ENCODE results near the gene TXNL1.

Gene TXNL1

GRCh38 chr18:56565551-56566345, 72.6 kb downstream of the TXNL1 start:
- DNase-seq: no peak

DNA sequence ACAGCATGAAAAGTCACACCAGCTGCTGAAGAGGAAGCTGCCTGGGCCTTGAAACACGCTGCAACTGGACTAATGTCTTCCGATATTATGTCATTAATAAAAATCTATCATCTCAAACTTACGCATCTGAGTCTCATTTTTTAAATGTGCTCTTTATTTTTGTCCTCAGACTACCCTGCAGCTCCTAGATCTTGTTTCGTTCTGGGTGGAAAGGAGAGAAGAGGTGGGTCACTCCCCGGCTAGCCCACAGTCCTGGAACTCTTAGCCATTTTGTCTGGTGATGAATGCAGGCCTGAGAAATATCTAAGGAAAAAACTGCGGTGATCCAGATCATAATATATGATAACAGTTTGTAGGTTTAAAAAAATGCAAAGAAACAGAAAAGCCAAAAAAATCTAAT, 73.3 kb downstream of the TXNL1 start:
- no peak for DNase-seq

DNA sequence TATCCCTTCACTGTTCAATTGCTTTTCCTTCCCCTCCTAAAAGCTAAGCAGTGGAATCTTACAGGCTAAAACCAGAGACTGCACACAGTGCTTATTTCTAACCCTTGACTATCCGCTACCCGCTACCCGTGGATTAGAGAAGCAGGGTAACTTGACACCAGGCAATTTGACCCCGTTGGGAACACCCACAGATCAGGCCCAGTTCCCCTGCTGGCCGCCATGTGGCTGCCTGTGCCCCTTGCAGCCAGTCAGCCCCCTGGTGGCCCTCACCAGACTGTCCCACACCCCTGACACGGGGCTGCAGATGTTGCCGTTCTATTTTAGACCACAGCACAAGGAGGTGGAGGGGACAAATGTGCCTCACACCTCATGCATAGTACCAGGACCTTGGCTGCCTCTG, 74.8 kb downstream of the TXNL1 start:
- DNase-seq: no peak

- DNase-seq: no peak
These were observed 75.9 kb downstream of the TXNL1 start for GRCh38 chr18:56562479-56562878.

DNA sequence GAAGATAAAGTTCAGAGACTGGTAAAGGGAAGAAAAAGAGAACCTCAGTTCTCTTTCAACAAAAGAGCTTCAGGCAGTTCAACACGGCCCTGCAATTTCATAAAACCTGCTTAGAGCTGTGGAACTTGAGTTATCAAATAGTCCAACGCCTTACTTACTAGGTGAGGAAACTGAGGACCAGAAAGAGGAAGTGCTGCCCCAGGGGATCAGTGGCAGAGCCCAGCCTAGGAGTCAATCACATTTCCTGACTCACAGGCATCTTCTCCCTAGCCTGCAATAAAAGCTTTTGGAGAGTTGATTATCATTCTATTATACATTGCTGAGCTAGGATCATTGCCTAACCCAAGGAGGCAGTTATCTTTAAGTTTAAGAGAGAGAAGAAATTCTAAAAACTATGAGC, 77.4 kb downstream of the TXNL1 start:
- DNase-seq: no peak

DNA sequence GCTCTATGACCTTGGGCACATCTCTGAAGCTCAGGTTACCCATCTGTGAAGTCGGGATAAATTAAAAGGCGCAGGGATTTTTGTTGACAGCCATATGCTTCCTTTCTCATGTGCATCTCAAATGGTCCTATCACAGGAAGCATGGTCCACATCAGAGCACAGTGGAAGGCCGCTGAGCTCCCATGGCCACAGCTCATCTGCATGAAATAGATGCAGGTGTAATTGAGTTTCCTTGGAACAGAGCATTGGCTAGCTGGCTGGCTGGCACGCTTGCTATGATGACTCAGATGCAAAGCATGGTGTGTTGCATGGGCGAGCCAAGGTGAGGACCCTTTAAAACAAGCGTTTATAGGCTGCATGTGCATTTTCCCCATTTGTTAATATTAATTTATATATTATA, 79.3 kb downstream of the TXNL1 start:
- DNase-seq: no peak

- DNase-seq: no peak
These were observed 81.5 kb downstream of the TXNL1 start for GRCh38 chr18:56556907-56557306.

GRCh38 chr18:56550121-56550520, 88.3 kb downstream of the TXNL1 start:
- no peak for DNase-seq

All from NK-92 treated with Interleukin-12 subunit alpha and Interleukin-12 subunit beta, amount 100 ng/mL, for 24 hours (cell line).